Stimulated activated CD4-positive, alpha-beta T cell treated with anti-CD3 and anti-CD28 coated beads, Interleukin-12 subunit alpha, Interleukin-12 subunit beta, amount 100 ng/mL, for 4 hours (primary cell): ENCODE data around the gene CIRBP.

Experiments used
- DNase-seq: peaks from one replicate; pipeline ENCODE4 v3.0.0-alpha.2; 2020

The CIRBP gene

GRCh38 chr19:1231729-1232637, 37.1 kb upstream of the CIRBP start:
- DNase-seq, result no peak

- no peak for DNase-seq
Observed at GRCh38 chr19:1232652-1233072, 36.5 kb upstream of the CIRBP start.

- DNase-seq, result no peak
Observed at GRCh38 chr19:1233115-1233667, 35.9 kb upstream of the CIRBP start.

GRCh38 chr19:1234051-1234954, 34.8 kb upstream of the CIRBP start:
- DNase-seq, result no peak

- no peak for DNase-seq
Observed at GRCh38 chr19:1234955-1235380, 34.2 kb upstream of the CIRBP start.

- DNase-seq, result no peak
Observed at GRCh38 chr19:1235625-1236538, 33.2 kb upstream of the CIRBP start.

GRCh38 chr19:1236576-1236975, 32.6 kb upstream of the CIRBP start:
- no peak for DNase-seq

GRCh38 chr19:1237027-1237659, 32.0 kb upstream of the CIRBP start:
- no peak for DNase-seq

GRCh38 chr19:1237754-1238368, 31.3 kb upstream of the CIRBP start, which contains the start of gene CBARP:
Gene CBARP (minus strand): TSS chr19:1238005. CDS start chr19:1236100, 1,905 bp downstream.
- peak; percentile 44 for DNase-seq

GRCh38 chr19:1238369-1239303, 30.5 kb upstream of the CIRBP start:
- DNase-seq, result no peak

GRCh38 chr19:1239420-1239795, 29.7 kb upstream of the CIRBP start:
- DNase-seq, result no peak

- peak; percentile 94 for DNase-seq
Observed at GRCh38 chr19:1239796-1240737, 29.1 kb upstream of the CIRBP start.

GRCh38 chr19:1240925-1241324, 28.2 kb upstream of the CIRBP start:
- DNase-seq, result no peak

GRCh38 chr19:1241417-1242095, 27.6 kb upstream of the CIRBP start, which contains the start of gene ATP5F1D:
Gene ATP5F1D (plus strand): TSS chr19:1241751. CDS start chr19:1241851, 100 bp downstream.
- DNase-seq, result peak; percentile 90

GRCh38 chr19:1243768-1244692, 25.1 kb upstream of the CIRBP start:
- peak; percentile 83 for DNase-seq

- no peak for DNase-seq
Observed at GRCh38 chr19:1244693-1245451, 24.3 kb upstream of the CIRBP start.
